Measurements from ENCODE around the gene KRT76.

GRCh38 chr12:52813885-52814709 is 37.0 kb upstream of the KRT76 start, which contains the start of gene KRT4:
- TF ChIP-seq, protein P1, sequence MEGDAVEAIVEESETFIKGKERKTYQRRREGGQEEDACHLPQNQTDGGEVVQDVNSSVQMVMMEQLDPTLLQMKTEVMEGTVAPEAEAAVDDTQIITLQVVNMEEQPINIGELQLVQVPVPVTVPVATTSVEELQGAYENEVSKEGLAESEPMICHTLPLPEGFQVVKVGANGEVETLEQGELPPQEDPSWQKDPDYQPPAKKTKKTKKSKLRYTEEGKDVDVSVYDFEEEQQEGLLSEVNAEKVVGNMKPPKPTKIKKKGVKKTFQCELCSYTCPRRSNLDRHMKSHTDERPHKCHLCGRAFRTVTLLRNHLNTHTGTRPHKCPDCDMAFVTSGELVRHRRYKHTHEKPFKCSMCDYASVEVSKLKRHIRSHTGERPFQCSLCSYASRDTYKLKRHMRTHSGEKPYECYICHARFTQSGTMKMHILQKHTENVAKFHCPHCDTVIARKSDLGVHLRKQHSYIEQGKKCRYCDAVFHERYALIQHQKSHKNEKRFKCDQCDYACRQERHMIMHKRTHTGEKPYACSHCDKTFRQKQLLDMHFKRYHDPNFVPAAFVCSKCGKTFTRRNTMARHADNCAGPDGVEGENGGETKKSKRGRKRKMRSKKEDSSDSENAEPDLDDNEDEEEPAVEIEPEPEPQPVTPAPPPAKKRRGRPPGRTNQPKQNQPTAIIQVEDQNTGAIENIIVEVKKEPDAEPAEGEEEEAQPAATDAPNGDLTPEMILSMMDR (IDR thresholded peaks at IDR 0.05) = no peak
- no peak for TF ChIP-seq POLR2A (IDR thresholded peaks at IDR 0.05)

Data from gastroesophageal sphincter (tissue), 3 donors.